ENCODE data around the gene CCNE1.

DNA sequence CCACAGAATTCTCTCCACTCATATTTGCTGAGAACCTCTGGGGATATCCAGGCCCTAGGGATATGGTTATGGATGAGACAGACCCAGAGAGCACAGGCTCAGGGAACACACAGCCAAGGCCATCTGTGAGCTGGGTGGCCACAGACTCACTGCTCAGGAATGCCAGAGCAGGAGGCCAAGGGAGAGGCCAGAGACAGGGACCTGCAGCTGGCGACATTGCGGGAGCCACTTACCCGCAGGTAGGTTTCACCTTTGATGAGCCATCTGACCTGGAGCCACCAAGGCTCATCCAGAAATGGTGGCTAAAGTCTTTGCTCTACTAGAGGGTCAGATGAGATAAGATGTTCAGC is 29.4 kb downstream of the CCNE1 start:
- TF ChIP-seq, protein P1, sequence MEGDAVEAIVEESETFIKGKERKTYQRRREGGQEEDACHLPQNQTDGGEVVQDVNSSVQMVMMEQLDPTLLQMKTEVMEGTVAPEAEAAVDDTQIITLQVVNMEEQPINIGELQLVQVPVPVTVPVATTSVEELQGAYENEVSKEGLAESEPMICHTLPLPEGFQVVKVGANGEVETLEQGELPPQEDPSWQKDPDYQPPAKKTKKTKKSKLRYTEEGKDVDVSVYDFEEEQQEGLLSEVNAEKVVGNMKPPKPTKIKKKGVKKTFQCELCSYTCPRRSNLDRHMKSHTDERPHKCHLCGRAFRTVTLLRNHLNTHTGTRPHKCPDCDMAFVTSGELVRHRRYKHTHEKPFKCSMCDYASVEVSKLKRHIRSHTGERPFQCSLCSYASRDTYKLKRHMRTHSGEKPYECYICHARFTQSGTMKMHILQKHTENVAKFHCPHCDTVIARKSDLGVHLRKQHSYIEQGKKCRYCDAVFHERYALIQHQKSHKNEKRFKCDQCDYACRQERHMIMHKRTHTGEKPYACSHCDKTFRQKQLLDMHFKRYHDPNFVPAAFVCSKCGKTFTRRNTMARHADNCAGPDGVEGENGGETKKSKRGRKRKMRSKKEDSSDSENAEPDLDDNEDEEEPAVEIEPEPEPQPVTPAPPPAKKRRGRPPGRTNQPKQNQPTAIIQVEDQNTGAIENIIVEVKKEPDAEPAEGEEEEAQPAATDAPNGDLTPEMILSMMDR (conservative IDR thresholded peaks at IDR 0.05; ENCODE audit: low read depth in 2 of 2): no peak
- TF ChIP-seq EZH2 (IDR thresholded peaks at IDR 0.05; ENCODE audit: low read depth, unreplicated experiment) (no peak), EZH2phosphoT487 (IDR thresholded peaks at IDR 0.05; ENCODE audit: unreplicated experiment) (no peak), CREB1 (CRISPR knock-in tag; IDR thresholded peaks at IDR 0.05; ENCODE audit: low read depth) (no peak)
